Upper lobe of left lung (tissue), 6 donors: ENCODE data around the gene NAT14. TPM values are rescaled to one million over a fixed set of nuclear protein-coding genes. Genes with fewer than 3 reads are reported as not detected.

Experiments used
- ATAC-seq, 2 donors: fragments of 200-7000 bp; cut with Tn5 transposase; one replicate each; pipeline ENCODE4 v1.9.1; 2022; ENCODE audit warnings: mild to moderate bottlenecking in 2 of 2, moderate library complexity in 2 of 2; ENCODE audit not compliant: low FRiP score in 2 of 2
- DNase-seq, 2 donors: peaks; one replicate each; pipeline ENCODE4 v3.0.0-alpha.2; 2019 to 2020
- H3K27ac ChIP-seq, 4 donors: fragments of 200-600 bp; sonication (generic); one replicate each; pipeline ENCODE4 v1.5.1; 2016 to 2019
- H3K27me3 ChIP-seq, 4 donors: fragments of 200-600 bp; sonication (generic); one replicate each; pipeline ENCODE4 v1.5.1; 2017 to 2019
- H3K36me3 ChIP-seq, 4 donors: fragments of 200-600 bp; sonication (generic); one replicate each; pipeline ENCODE4 v1.5.1; 2016 to 2019
- H3K4me1 ChIP-seq, 4 donors: fragments of 200-600 bp; sonication (generic); one replicate each; pipeline ENCODE4 v1.5.1; 2018 to 2019
- H3K4me3 ChIP-seq, 4 donors: fragments of 200-600 bp; sonication (generic); one replicate each; pipeline ENCODE4 v1.5.1; 2017 to 2019; ENCODE audit warnings: mild to moderate bottlenecking in 2 of 4, moderate library complexity in 1 of 4
- H3K9me3 ChIP-seq, 4 donors: fragments of 200-600 bp; sonication (generic); one replicate each; pipeline ENCODE4 v1.5.1; 2018 to 2019
- EP300 ChIP-seq, 4 donors: sonication (generic); formaldehyde crosslinking; IDR thresholded peaks; one replicate each; pipeline ENCODE4 v1.5.1; 2017; ENCODE audit warnings: antibody characterized with exemption in 4 of 4, control low read depth in 2 of 4
- POLR2A ChIP-seq, 4 donors: fragments of 450-650 bp; IDR thresholded peaks; one replicate each; pipeline ENCODE4 v1.5.1; 2016 to 2017; ENCODE audit warnings: antibody characterized with exemption in 4 of 4, mild to moderate bottlenecking in 2 of 4
- POLR2AphosphoS5 ChIP-seq, 2 donors: sonication (generic); formaldehyde crosslinking; IDR thresholded peaks; one replicate each; pipeline ENCODE4 v1.5.1; 2017; ENCODE audit warnings: antibody characterized with exemption in 2 of 2
- WGBS, 2 donors: methylation state at CpG; one replicate each; pipeline ENCODE4 v1.1.5; 2017 to 2018; 5-methylcytosine and 5-hydroxymethylcytosine counted together
- total RNA-seq, 6 donors: library from RNA; depleted of rRNA in 4 of 6; stranded (reverse); fragments of >200 nt in 4 of 6; gene quantifications; one replicate each; pipeline versions ENCODE4 v1.1.0 to v1.2.1, GENCODE V29; 2016 to 2021
- TF ChIP-seq, protein P1 (sequence below), 6 experiments: fragments of 450-650 bp in 4 of 6; fragments of 200-600 bp in 2 of 6; sonication (generic) in 2 of 6; IDR thresholded peaks; one replicate each; pipeline ENCODE4 v1.5.1; 2016 to 2019; ENCODE audit warnings: antibody characterized with exemption in 6 of 6
- donor health status: DM: no; HTN: no; CAD: no; lungs with moderate emphysema.
- donor health status: DM: no; HTN: yes; CAD: no; lungs with severe emphysema.

Gene NAT14
- total RNA-seq, 6 donors from 2014 or later: 13.1 to 19.2 (median 16.3) TPM

DNA sequence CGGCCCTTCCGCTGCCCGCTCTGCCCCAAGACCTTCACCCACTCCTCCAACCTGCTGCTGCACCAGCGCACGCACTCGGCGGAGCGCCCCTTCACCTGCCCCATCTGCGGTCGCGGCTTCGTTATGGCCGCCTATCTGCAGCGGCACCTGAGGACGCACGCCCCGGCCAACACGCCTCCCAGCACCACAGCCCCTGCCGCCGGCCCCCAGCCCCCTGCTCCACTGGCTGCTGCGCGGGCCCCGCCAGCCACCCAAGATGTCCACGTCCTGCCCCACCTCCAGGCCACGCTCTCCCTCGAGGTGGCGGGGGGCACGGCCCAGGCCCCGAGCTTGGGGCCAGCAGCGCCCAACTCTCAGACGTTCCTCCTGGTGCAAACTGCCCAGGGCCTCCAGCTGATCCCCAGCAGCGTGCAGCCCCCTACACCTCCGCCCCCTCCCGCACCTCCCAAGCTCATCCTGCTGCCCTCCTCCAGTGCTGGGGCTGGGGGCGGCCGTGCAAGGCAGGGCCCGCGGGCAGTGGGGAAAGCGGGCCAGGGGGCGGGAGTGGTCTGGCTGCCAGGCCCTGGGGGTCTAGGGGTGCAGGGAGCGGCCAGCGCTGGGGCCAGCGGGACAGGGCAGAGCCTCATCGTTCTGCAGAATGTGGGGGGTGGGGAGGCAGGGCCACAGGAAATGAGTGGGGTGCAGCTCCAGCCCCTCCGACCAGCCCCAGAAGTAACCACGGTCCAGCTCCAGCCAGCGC, 1.9 kb upstream of the NAT14 start:
- ATAC-seq (no peak), DNase-seq (peak in 1 of 2 donors; percentile 84)
- H3K27me3 ChIP-seq: no peaks in the 10 kb centered on the region
- H3K4me1 ChIP-seq: peaks cover 38 to 45% (median 43%) of the 10 kb centered on the region in 4 donors
- H3K9me3 ChIP-seq: no peaks in the 10 kb centered on the region
- 94 to 97% methylated on average over 38 to 45 of the region's 47 CpGs for WGBS, 2 donors
- peaks cover 4 to 30% (median 24%) of the 10 kb centered on the region in 4 donors for H3K36me3 ChIP-seq
- no peak overlapping the region for H3K27ac ChIP-seq
- TF ChIP-seq EP300 (IDR thresholded peaks at IDR 0.05): no peak
- no peak for TF ChIP-seq POLR2AphosphoS5 (IDR thresholded peaks at IDR 0.05)
- TF ChIP-seq, protein P1, sequence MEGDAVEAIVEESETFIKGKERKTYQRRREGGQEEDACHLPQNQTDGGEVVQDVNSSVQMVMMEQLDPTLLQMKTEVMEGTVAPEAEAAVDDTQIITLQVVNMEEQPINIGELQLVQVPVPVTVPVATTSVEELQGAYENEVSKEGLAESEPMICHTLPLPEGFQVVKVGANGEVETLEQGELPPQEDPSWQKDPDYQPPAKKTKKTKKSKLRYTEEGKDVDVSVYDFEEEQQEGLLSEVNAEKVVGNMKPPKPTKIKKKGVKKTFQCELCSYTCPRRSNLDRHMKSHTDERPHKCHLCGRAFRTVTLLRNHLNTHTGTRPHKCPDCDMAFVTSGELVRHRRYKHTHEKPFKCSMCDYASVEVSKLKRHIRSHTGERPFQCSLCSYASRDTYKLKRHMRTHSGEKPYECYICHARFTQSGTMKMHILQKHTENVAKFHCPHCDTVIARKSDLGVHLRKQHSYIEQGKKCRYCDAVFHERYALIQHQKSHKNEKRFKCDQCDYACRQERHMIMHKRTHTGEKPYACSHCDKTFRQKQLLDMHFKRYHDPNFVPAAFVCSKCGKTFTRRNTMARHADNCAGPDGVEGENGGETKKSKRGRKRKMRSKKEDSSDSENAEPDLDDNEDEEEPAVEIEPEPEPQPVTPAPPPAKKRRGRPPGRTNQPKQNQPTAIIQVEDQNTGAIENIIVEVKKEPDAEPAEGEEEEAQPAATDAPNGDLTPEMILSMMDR (IDR thresholded peaks at IDR 0.05): no peak
- no peak for TF ChIP-seq POLR2A (IDR thresholded peaks at IDR 0.05)
- H3K4me3 ChIP-seq: no peak overlapping the region

DNA sequence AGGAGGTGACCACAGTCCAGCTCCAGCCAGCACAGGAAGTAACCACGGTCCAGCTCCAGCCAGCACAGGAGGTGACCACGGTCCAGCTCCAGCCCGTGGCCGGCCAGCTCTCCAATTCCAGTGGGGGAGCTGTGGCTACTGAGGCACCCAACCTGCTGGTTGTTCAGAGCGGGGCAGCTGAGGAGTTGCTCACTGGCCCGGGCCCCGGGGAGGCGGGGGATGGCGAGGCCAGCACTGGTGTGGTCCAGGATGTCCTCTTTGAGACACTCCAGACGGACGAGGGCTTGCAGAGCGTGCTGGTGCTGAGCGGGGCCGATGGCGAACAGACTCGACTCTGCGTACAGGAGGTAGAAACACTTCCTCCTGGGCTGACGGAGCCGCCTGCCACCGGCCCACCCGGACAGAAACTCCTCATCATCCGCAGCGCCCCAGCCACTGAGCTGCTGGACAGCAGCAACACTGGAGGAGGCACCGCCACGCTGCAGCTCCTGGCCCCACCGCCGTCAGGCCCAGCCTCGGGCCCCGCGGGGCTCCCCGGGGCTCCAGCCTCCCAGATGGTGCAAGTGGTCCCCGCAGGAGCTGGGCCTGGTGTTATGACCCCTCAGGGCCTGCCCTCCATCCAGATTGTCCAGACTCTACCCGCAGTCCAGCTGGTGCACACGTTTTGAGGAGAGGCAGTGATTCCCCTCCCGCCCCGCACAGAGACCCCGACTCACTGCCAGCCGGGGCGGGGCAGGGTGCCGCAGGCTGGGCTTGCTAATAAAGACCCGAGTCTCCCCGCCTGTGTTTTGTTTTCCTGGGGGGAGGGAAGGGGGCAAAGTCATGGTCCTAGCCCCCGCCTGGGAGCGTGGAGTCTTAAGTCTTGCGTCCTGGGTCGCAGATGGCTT, 1.0 kb upstream of the NAT14 start:
- Histone ChIP-seq H3K4me1 (peaks cover 35 to 43% (median 42%) of the 10 kb centered on the region in 4 donors), H3K36me3 (peaks cover 4 to 30% (median 24%) of the 10 kb centered on the region in 4 donors), H3K9me3 (no peaks in the 10 kb centered on the region), H3K27ac (peak overlapping the region; percentile 80 to 88 (median 85)), H3K27me3 (no peaks in the 10 kb centered on the region), H3K4me3 (peak overlapping the region in 3 of 4 donors; percentile 52 to 76 (median 53))
- DNase-seq: peak in 1 of 2 donors; percentile 79
- TF ChIP-seq EP300 (IDR thresholded peaks at IDR 0.05) (no peak), POLR2A (IDR thresholded peaks at IDR 0.05) (no peak), POLR2AphosphoS5 (IDR thresholded peaks at IDR 0.05) (no peak)
- TF ChIP-seq, protein P1 (IDR thresholded peaks at IDR 0.05): no peak
- WGBS, 2 donors: 84 to 92% methylated on average over 19 to 36 of the region's 46 CpGs
- ATAC-seq: no peak

DNA sequence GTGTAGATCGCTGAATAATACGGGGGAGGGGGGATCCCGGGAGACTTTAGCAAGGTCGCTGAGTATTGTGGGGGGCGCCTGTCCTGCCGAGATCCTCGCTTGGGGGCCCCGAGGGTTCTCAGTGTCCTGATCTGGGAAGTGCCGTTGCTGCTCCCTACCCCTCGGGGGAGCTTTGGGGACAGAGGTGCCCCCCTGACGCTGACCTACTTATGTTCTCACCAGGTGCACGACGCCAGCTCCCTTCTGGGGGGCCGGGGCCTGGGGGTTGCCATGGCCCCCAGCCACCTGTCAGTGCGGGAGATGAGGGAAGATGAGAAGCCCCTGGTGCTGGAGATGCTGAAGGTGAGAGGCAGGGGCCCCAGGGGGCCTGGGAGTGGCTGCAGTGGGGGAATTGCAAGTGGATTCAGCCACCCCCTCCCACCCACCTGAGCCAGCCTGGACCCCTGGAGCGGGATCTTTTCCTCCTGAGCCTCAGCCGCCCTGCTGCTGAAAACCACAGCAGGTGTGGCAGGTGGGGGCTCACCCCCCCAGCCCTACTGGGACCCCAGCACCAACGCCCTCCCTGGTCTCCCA, 537 bp downstream of the NAT14 start:
- WGBS, 2 donors: 28 to 37% methylated on average over 5 to 17 of the region's 18 CpGs
- Histone ChIP-seq H3K4me3 (peak overlapping the region; percentile 52 to 76 (median 54)), H3K4me1 (peaks cover 35 to 43% (median 42%) of the 10 kb centered on the region in 4 donors), H3K27me3 (no peaks in the 10 kb centered on the region), H3K36me3 (peaks cover 4 to 30% (median 24%) of the 10 kb centered on the region in 4 donors), H3K27ac (peak overlapping the region; percentile 80 to 88 (median 85)), H3K9me3 (no peaks in the 10 kb centered on the region)
- ATAC-seq: no peak
- TF ChIP-seq POLR2AphosphoS5 (IDR thresholded peaks at IDR 0.05) (no peak), POLR2A (IDR thresholded peaks at IDR 0.05) (no peak), EP300 (IDR thresholded peaks at IDR 0.05) (no peak)
- TF ChIP-seq, protein P1 (IDR thresholded peaks at IDR 0.05): no peak
- peak in 1 of 2 donors; percentile 12 for DNase-seq

DNA sequence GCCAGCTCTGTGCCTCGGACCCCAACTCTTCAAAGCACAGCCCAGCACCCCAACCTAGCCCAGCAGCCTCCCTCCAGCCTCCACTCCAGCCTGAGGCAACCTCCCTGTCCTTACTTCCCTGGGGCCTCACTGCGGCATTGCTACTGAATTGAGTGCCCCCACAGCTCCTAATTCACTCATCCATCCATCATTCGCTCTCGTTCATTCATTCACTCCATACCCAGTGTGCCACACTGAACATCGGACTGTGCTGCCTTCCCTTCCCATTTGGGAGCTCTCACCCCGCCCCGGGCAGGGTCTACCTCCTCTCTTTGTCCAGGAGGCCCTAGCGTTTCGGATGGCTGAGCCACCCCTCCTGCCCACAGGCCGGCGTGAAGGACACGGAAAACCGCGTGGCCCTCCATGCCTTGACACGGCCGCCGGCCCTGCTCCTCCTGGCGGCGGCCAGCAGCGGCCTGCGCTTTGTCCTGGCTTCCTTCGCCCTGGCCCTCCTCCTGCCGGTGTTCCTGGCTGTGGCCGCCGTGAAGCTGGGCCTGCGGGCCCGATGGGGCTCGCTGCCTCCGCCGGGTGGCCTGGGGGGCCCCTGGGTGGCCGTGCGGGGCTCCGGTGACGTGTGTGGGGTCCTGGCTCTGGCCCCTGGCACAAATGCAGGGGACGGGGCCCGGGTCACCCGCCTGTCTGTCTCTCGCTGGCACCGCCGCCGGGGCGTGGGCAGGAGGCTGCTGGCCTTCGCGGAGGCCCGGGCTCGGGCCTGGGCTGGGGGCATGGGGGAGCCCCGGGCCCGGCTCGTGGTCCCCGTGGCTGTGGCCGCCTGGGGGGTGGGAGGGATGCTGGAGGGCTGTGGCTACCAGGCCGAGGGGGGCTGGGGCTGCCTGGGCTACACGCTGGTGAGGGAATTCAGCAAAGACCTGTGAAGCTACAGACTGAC, 1.3 kb downstream of the NAT14 start:
- H3K27ac ChIP-seq: peak overlapping the region; percentile 80 to 88 (median 85)
- H3K4me3 ChIP-seq: peak overlapping the region in 1 of 4 donors; percentile 0
- TF ChIP-seq, protein P1 (IDR thresholded peaks at IDR 0.05): peak in 1 of 6 experiments; percentile 43
- no peak for TF ChIP-seq POLR2A (IDR thresholded peaks at IDR 0.05)
- H3K4me1 ChIP-seq: peaks cover 35 to 43% (median 42%) of the 10 kb centered on the region in 4 donors
- H3K36me3 ChIP-seq: peaks cover 4 to 25% (median 21%) of the 10 kb centered on the region in 4 donors
- 81 to 88% methylated on average over 17 to 50 of the region's 53 CpGs for WGBS, 2 donors
- DNase-seq (peak; percentile 16 to 87), ATAC-seq (peak in 1 of 2 donors; percentile 22)
- H3K9me3 ChIP-seq: no peaks in the 10 kb centered on the region
- no peaks in the 10 kb centered on the region for H3K27me3 ChIP-seq
